Measurements from ENCODE around the gene DOCK1. TPM values are rescaled to one million over a fixed set of nuclear protein-coding genes. Genes with fewer than 3 reads are reported as not detected.

DOCK1 gene
- total and polyA plus RNA-seq, 5 experiments from 2014 or later, result not detected

GRCh38 chr10:127467811-127468210 lies 562.6 kb downstream of the DOCK1 start:
- no peak for DNase-seq
- no peaks in the 10 kb centered on the region for H3K36me3 Mint-ChIP-seq
- POLR2A ChIA-PET, result no interaction called here
- H3K9me3 Mint-ChIP-seq, result peaks cover 0 to 7% (median 0%) of the 10 kb centered on the region in 9 donors
- H3K4me1 Mint-ChIP-seq, result no peaks in the 10 kb centered on the region
- no peak for ATAC-seq
- peaks cover 0 to 34% (median 14%) of the 10 kb centered on the region in 5 donors for H3K27me3 Mint-ChIP-seq
- H3K27ac Mint-ChIP-seq, result no peak overlapping the region
- no peak overlapping the region for H3K4me3 Mint-ChIP-seq

- ATAC-seq (no peak), DNase-seq (peak in 1 of 10 donors; percentile 57)
- H3K4me1 Mint-ChIP-seq, result no peaks in the 10 kb centered on the region
Observed at GRCh38 chr10:127468632-127469031, 563.4 kb downstream of the DOCK1 start.

DNA sequence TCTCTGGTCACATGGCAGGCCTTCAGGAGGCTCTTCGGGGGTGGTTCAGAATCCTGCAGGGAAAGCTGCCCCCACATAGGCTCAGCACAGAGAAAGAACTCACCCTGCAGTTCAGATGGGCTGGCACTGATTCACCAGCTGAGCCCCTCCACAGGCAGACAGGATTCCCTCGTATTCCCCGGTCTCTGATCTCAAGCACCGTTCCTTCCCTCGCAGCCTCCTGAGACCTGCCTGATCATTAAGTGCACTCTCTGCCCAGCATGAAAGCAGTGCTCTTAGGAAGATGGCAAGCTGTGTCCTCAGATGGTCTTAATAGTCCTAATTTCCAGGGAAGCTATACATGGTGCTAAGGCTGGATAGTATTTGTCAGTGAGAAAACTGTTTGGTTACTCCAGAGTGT lies 565.7 kb downstream of the DOCK1 start:
- no peak overlapping the region for H3K4me3 Mint-ChIP-seq
- no peak overlapping the region for H3K27ac Mint-ChIP-seq
- POLR2A ChIA-PET, result no interaction called here
- peaks cover 0 to 20% (median 8%) of the 10 kb centered on the region in 5 donors for H3K27me3 Mint-ChIP-seq
- H3K36me3 Mint-ChIP-seq, result no peaks in the 10 kb centered on the region
- DNase-seq (no peak), ATAC-seq (no peak)
- peaks cover 0 to 3% (median 0%) of the 10 kb centered on the region in 9 donors for H3K9me3 Mint-ChIP-seq
- H3K4me1 Mint-ChIP-seq, result no peaks in the 10 kb centered on the region

More at GRCh38 chr10:127468632-127469031, 563.4 kb downstream of the DOCK1 start:
- no peaks in the 10 kb centered on the region for H3K36me3 Mint-ChIP-seq
- POLR2A ChIA-PET, result no interaction called here
- no peak overlapping the region for H3K4me3 Mint-ChIP-seq
- peaks cover 0 to 29% (median 10%) of the 10 kb centered on the region in 5 donors for H3K27me3 Mint-ChIP-seq
- H3K9me3 Mint-ChIP-seq, result peaks cover 0 to 7% (median 0%) of the 10 kb centered on the region in 9 donors
- H3K27ac Mint-ChIP-seq, result no peak overlapping the region

- POLR2A ChIA-PET, result no interaction called here
- H3K4me1 Mint-ChIP-seq, result no peaks in the 10 kb centered on the region
Observed at GRCh38 chr10:127472976-127473375, 567.7 kb downstream of the DOCK1 start.

GRCh38 chr10:127474501-127474900 lies 569.3 kb downstream of the DOCK1 start:
- no peak overlapping the region for H3K27ac Mint-ChIP-seq
- ATAC-seq, result no peak
- H3K36me3 Mint-ChIP-seq, result no peaks in the 10 kb centered on the region
- H3K27me3 Mint-ChIP-seq, result peaks cover 3 to 13% (median 4%) of the 10 kb centered on the region in 5 donors
- no peak for DNase-seq
- H3K9me3 Mint-ChIP-seq, result peaks cover 0 to 4% (median 0%) of the 10 kb centered on the region in 9 donors
- H3K4me3 Mint-ChIP-seq, result no peak overlapping the region
- POLR2A ChIA-PET, result no interaction called here
- no peaks in the 10 kb centered on the region for H3K4me1 Mint-ChIP-seq

More at GRCh38 chr10:127472976-127473375, 567.7 kb downstream of the DOCK1 start:
- DNase-seq (peak in 1 of 10 donors; percentile 44), ATAC-seq (no peak)
- Mint-ChIP-seq H3K27ac (no peak overlapping the region), H3K36me3 (no peaks in the 10 kb centered on the region), H3K9me3 (peaks cover 0 to under 1% (median 0%) of the 10 kb centered on the region in 9 donors), H3K27me3 (peaks cover 0 to 20% (median 8%) of the 10 kb centered on the region in 5 donors), H3K4me3 (no peak overlapping the region)

DNA sequence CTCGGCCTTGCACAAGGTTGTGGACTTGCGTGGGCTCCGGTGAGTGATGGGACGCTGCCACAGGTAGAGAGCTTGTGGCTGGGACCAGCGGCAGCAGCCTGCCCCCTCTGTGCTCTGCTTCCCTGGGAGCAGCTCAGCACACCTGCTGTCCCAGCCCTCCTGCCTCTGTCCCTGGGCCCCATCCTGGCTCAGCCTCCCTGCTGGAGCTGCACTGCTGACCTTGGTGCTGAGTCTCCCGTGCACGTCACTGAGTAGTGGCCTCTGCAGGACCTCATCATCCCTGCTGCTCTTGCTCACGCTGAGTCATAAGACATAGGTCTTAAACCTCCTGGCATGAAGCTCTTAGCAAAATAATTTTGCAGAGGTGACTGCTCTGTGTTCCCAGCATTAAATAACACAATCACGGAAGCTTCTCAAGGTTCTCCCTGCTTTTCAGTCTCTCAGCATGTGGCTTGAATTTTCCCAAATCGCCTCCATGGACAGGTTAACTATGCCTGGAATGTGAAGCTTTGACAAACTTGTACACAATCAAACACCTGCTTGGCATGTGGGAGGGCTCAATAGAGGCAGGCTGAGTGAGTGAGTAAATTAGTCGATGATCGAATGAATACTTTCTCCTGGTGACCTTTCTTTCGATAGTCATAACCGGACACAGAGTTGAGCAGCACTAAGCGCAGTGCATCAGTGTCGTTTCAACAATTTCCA lies 580.1 kb downstream of the DOCK1 start:
- Mint-ChIP-seq H3K4me1 (no peaks in the 10 kb centered on the region), H3K4me3 (no peak overlapping the region), H3K27me3 (peaks cover 4 to 40% (median 11%) of the 10 kb centered on the region in 5 donors), H3K36me3 (no peaks in the 10 kb centered on the region), H3K27ac (no peak overlapping the region), H3K9me3 (no peaks in the 10 kb centered on the region)
- ATAC-seq (no peak), DNase-seq (no peak)
- POLR2A ChIA-PET, result no interaction called here

DNA sequence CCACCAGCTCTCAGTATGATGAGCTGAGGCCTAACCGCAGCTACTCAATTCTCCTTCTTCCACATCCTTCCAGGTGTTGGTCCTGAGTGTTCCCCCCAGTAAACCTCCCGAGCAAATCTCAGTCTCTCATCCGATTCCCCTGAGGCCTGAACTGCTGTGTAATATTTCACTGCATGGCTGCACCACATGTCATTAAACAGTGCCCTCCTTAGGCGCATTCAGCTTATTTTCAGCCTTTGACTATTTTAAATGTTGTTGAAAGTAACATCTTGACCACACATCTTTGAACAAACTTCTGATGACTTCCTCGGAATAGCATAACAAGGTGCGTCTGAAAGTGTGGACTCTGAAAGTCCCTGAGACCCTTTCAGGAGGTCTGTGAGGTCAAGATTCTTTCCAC lies 581.1 kb downstream of the DOCK1 start:
- no peaks in the 10 kb centered on the region for H3K9me3 Mint-ChIP-seq
- ATAC-seq (no peak), DNase-seq (no peak)
- H3K4me1 Mint-ChIP-seq, result no peaks in the 10 kb centered on the region
- no peak overlapping the region for H3K4me3 Mint-ChIP-seq
- no peak overlapping the region for H3K27ac Mint-ChIP-seq
- H3K36me3 Mint-ChIP-seq, result no peaks in the 10 kb centered on the region
- POLR2A ChIA-PET, result no interaction called here
- peaks cover 4 to 40% (median 11%) of the 10 kb centered on the region in 5 donors for H3K27me3 Mint-ChIP-seq

DNA sequence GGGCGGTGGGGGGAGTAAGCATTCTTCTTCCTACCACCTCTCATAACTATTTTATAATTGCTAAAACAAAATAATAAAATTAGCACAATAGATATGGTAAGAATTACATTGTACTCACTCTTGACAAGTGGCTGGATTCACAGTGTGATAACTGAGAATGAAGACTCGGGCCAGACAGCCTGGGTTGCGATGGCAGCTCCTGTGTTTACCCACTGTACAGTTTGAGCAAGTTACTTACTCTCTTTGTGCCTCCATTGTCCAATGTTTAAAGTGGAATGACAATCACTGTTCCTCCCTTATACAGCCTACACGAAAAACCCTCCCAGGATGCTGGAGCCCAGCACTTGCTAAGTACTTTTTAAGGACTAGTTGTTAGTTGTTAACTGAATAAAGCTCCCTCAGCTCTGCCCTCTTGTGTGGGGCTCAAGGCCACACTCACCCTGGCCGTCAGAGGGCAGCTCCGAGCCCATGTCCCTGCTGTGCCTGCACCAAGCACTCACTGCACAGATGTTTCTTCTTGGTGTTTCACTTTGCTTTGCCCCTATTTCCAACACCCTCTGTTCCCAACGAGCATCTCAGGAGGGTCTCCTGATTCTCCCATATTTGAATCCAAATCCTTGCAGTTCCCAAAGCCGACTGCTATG lies 587.5 kb downstream of the DOCK1 start:
- DNase-seq, result no peak
- peaks cover 0 to 12% (median 8%) of the 10 kb centered on the region in 5 donors for H3K27me3 Mint-ChIP-seq
- peaks cover 0 to 3% (median 0%) of the 10 kb centered on the region in 9 donors for H3K9me3 Mint-ChIP-seq
- H3K4me1 Mint-ChIP-seq, result no peaks in the 10 kb centered on the region
- H3K27ac Mint-ChIP-seq, result no peak overlapping the region
- H3K36me3 Mint-ChIP-seq, result no peaks in the 10 kb centered on the region
- no peak overlapping the region for H3K4me3 Mint-ChIP-seq
- no peak for ATAC-seq
- POLR2A ChIA-PET, result no interaction called here

GRCh38 chr10:127496035-127496434 lies 590.8 kb downstream of the DOCK1 start:
- no peaks in the 10 kb centered on the region for H3K4me1 Mint-ChIP-seq
- H3K27me3 Mint-ChIP-seq, result peaks cover 0 to 28% (median 10%) of the 10 kb centered on the region in 5 donors
- H3K4me3 Mint-ChIP-seq, result no peak overlapping the region
- no peaks in the 10 kb centered on the region for H3K36me3 Mint-ChIP-seq
- peaks cover 0 to 3% (median 0%) of the 10 kb centered on the region in 9 donors for H3K9me3 Mint-ChIP-seq
- no peak overlapping the region for H3K27ac Mint-ChIP-seq
- ATAC-seq (no peak), DNase-seq (no peak)
- POLR2A ChIA-PET, result no interaction called here

DNA sequence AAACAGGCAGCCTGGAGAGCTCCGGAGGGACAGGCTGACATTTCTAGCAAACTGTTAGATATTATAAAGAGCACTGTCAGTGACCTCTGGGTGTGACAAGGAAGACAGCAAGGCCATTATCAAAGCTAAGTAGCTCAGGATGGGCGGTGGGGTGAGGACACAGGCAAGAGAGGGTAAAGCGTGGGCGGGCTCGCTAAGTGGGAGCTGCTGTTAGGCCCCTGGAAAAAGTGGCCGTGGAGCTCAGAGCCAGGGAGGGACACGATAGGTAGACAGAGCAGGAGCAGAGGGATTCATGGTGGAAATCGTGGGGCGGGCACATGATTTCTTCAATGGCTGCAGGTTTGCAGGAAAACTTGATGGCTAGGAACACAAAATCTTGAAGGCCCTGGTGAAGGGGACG lies 592.5 kb downstream of the DOCK1 start:
- ATAC-seq (no peak), DNase-seq (no peak)
- POLR2A ChIA-PET, result no interaction called here
- Mint-ChIP-seq H3K9me3 (peaks cover 0 to 3% (median 0%) of the 10 kb centered on the region in 9 donors), H3K27me3 (peaks cover 0 to 28% (median 12%) of the 10 kb centered on the region in 5 donors), H3K4me1 (no peaks in the 10 kb centered on the region), H3K36me3 (no peaks in the 10 kb centered on the region), H3K27ac (no peak overlapping the region), H3K4me3 (no peak overlapping the region)

DNA sequence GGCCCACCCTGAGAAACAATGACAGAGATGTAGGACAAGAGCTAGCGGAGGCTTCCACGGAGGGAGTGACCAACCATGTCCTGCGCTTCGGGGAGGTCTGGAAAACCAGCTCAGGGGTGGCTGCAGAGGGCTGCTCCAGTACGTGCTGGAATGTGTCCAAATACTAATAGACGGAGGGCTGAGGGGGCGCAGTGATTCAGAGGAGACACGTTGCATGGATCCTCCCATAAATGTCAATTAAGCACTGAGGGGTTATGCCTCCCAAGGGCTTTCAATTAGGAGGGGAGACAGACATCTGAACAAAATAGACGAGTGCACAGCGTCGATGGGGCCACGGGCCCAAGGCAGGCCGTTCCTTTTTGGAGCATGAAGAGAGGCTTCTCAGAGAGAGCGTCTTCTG lies 592.9 kb downstream of the DOCK1 start:
- no peaks in the 10 kb centered on the region for H3K4me1 Mint-ChIP-seq

DNA sequence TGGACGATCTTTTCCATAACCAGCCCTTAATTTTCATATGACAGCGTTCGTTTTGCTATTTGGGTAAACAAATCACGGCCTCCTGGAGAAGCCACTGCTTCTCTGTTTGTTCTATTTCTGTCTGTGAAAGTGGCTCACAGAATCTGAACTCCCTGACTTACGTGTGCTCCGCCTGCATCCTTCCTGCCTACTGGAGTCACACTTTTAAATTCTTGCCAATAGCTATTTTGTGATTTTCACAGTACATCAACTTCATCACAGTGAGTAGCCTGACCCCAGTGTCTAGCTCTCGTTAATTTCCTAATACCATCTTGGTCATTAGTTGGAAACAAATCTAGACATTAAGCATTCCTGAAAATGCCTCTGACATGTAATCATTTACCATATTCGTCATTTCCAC lies 594.9 kb downstream of the DOCK1 start:
- Mint-ChIP-seq H3K36me3 (no peaks in the 10 kb centered on the region), H3K27me3 (peaks cover 0 to 28% (median 9%) of the 10 kb centered on the region in 5 donors), H3K9me3 (peaks cover 0 to 3% (median 0%) of the 10 kb centered on the region in 9 donors), H3K4me3 (no peak overlapping the region), H3K4me1 (no peaks in the 10 kb centered on the region), H3K27ac (no peak overlapping the region)
- POLR2A ChIA-PET, result no interaction called here
- no peak for ATAC-seq
- DNase-seq, result no peak

More for the DNA sequence above, 592.9 kb downstream of the DOCK1 start:
- Mint-ChIP-seq H3K4me3 (no peak overlapping the region), H3K27me3 (peaks cover 0 to 28% (median 9%) of the 10 kb centered on the region in 5 donors), H3K36me3 (no peaks in the 10 kb centered on the region), H3K27ac (no peak overlapping the region), H3K9me3 (peaks cover 0 to 3% (median 0%) of the 10 kb centered on the region in 9 donors)
- DNase-seq (no peak), ATAC-seq (no peak)
- POLR2A ChIA-PET, result no interaction called here

All from naive thymus-derived CD8-positive, alpha-beta T cell (primary cell).